Calu3 (cell line): ENCODE data around the gene BCL2L12. TPM values are rescaled to one million over a fixed set of nuclear protein-coding genes. Genes with fewer than 3 reads are reported as not detected.

Source experiments
- BruUV-seq: library from RNA; stranded (reverse); fragments of 400-500 nt; replicated peaks from 2 replicates; lab custom pipeline; 2021; lab: Mats Ljungman, UMichigan
- CTCF ChIA-PET: fragments of 300-600 bp; sonication (Branson Sonifier 250); formaldehyde crosslinking; loops from one replicate; lab custom pipeline; 2022; ENCODE audit warnings: antibody characterized with exemption; lab: Charles Lee
- DNase-seq: peaks from one replicate; pipeline ENCODE4 v3.0.0; 2022
- H3K27ac Mint-ChIP-seq: one replicate; pipeline ENCODE4 v1.8.0; 2022; ENCODE audit warnings: mixed read lengths; ENCODE audit not compliant: unreplicated experiment
- H3K27me3 Mint-ChIP-seq: one replicate; pipeline ENCODE4 v1.8.0; 2022; ENCODE audit warnings: mixed read lengths; ENCODE audit not compliant: unreplicated experiment
- H3K36me3 Mint-ChIP-seq: one replicate; pipeline ENCODE4 v1.8.0; 2022; ENCODE audit warnings: mild to moderate bottlenecking, moderate library complexity, mixed read lengths; ENCODE audit not compliant: insufficient read depth, unreplicated experiment
- H3K4me1 Mint-ChIP-seq: one replicate; pipeline ENCODE4 v1.8.0; 2022; ENCODE audit warnings: mild to moderate bottlenecking, low read depth, mixed read lengths; ENCODE audit not compliant: unreplicated experiment
- H3K4me3 Mint-ChIP-seq: one replicate; pipeline ENCODE4 v1.8.0; 2022; ENCODE audit warnings: mild to moderate bottlenecking, low read depth, moderate library complexity, mixed read lengths; ENCODE audit not compliant: unreplicated experiment
- H3K9me3 Mint-ChIP-seq: one replicate; pipeline ENCODE4 v1.8.0; 2022; ENCODE audit warnings: low read depth, mixed read lengths; ENCODE audit not compliant: unreplicated experiment
- intact Hi-C: fragments of 100-400 bp; cut with micrococcal nuclease; formaldehyde crosslinking; loops from one replicate; pipeline ENCODE4 v1.10.0; 2022; ENCODE audit not compliant: unreplicated experiment
- total RNA-seq: library from RNA; stranded (reverse); gene quantifications from 2 replicates; pipeline ENCODE4 v1.2.3, GENCODE V29; 2022
- TF ChIP-seq, protein P1 (sequence below): fragments of 200-600 bp; IDR thresholded peaks from one replicate; pipeline ENCODE4 v1.8.0; 2022; ENCODE audit warnings: antibody characterized with exemption; ENCODE audit not compliant: unreplicated experiment

Gene BCL2L12
- total RNA-seq, 1 experiment from 2014 or later = 70.8 TPM

DNA sequence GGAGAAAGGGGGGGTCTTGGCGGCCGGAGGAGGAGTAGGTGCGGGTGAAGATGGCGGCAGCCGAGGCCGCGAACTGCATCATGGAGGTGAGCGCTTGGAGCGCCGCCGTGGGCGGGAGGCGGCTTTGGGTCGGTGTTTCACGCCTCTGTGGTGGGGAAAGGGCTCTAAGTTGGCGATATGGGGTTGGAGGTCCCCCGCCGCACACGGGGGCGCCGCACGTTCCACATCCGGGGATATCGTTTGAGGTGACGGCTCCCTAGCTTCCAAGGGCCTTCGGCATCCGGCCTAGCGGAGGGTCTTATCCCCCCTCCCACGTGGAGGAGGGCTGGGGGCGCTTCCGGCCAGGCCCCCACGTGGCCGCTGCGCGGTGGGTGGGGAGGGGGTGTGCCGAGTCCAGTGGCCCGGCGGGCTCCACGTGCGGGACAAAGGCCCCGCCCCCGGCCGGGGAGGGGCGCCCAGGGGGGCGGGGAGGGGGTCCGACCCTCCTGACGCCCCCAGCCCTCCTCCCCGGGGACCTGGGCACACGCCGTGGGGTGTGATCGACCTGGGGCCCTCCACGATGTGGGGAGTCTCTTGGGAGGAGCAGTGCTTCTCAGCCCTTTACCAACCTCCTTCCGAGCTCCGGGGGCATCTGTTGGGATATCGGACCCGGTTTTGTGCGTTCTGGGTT, 11.6 kb downstream of the BCL2L12 start, which contains the start of gene PRMT1:
PRMT1 (plus strand) TSS at position 41 of the 670 bp plus-strand sequence; CDS start at position 51, 10 bp downstream.
- intact Hi-C loops = no loop called here
- H3K27ac Mint-ChIP-seq = peak within 1 kb of the TSS; percentile 99
- H3K4me1 Mint-ChIP-seq = peaks cover 23% of the 10 kb centered on the region

DNA sequence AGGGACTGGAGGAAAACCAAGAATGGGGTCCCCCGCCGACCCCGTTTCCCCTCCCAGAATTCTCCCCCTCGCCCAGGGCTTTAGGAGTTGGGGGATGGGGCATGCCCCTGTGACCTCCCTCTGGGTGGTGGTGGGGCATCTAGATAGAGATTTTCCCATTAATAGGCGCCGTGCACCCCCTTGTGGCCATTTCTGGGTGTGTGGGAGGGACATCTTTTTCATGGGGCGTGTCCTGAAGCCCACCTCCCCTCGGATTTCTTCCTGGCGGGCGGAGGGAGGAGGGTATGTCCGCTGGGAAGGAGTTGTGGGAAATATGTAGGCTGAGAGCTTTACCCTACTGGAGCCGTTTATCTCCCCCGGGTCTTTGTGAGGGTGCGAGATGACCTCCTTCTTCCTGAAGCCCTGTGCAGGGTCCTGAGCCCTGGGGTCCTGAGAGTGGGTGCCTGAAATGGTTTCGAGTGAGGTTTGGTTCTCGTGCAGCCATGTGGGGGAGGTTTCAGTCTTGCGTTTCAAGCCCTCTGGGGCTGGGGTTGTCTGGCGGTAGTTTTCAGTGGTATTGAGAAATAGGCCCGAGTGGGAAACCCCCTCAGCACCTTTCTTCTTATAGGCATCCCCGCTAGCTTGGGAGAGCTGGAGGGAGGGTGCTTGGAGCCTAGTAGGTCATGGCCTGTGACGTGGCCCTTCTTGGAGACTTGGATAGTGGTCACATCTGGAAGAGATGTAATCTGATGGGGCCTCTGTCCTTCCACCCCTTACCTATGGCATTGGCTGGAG, 12.4 kb downstream of the BCL2L12 start:
- Mint-ChIP-seq H3K4me1 (peaks cover 19% of the 10 kb centered on the region), H3K27ac (peak overlapping the region; percentile 79), H3K27me3 (no peaks in the 10 kb centered on the region), H3K4me3 (peak overlapping the region; percentile 89), H3K9me3 (no peaks in the 10 kb centered on the region), H3K36me3 (peaks cover 76% of the 10 kb centered on the region)
- TSS peak; percentile 32 for BruUV-seq
- intact Hi-C loops = no loop called here
- CTCF ChIA-PET = interaction anchor here (0.6 to 4.2 kb wide), 6 partner anchors 13 to 145 kb away, joined by 3 to 22 read pairs (median 5); partner anchors contain the start of genes BCL2L12, IRF3, RRAS and SCAF1
- TF ChIP-seq, protein P1, sequence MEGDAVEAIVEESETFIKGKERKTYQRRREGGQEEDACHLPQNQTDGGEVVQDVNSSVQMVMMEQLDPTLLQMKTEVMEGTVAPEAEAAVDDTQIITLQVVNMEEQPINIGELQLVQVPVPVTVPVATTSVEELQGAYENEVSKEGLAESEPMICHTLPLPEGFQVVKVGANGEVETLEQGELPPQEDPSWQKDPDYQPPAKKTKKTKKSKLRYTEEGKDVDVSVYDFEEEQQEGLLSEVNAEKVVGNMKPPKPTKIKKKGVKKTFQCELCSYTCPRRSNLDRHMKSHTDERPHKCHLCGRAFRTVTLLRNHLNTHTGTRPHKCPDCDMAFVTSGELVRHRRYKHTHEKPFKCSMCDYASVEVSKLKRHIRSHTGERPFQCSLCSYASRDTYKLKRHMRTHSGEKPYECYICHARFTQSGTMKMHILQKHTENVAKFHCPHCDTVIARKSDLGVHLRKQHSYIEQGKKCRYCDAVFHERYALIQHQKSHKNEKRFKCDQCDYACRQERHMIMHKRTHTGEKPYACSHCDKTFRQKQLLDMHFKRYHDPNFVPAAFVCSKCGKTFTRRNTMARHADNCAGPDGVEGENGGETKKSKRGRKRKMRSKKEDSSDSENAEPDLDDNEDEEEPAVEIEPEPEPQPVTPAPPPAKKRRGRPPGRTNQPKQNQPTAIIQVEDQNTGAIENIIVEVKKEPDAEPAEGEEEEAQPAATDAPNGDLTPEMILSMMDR = peak; percentile 85
- peak; percentile 86 for DNase-seq

More for the DNA sequence above, 11.6 kb downstream of the BCL2L12 start, which contains the start of gene PRMT1:
- CTCF ChIA-PET = interaction anchor here (1.8 to 4.2 kb wide), 2 partner anchors 13 to 37 kb away, joined by 10 to 22 read pairs; partner anchors contain the start of genes BCL2L12, IRF3 and RRAS
- Mint-ChIP-seq H3K9me3 (no peaks in the 10 kb centered on the region), H3K36me3 (peaks cover 72% of the 10 kb centered on the region), H3K27me3 (no peaks in the 10 kb centered on the region), H3K4me3 (peak within 1 kb of the TSS; percentile 89)
- TF ChIP-seq, protein P1 = no peak
- no TSS peak for BruUV-seq
- peak; percentile 70 for DNase-seq

DNA sequence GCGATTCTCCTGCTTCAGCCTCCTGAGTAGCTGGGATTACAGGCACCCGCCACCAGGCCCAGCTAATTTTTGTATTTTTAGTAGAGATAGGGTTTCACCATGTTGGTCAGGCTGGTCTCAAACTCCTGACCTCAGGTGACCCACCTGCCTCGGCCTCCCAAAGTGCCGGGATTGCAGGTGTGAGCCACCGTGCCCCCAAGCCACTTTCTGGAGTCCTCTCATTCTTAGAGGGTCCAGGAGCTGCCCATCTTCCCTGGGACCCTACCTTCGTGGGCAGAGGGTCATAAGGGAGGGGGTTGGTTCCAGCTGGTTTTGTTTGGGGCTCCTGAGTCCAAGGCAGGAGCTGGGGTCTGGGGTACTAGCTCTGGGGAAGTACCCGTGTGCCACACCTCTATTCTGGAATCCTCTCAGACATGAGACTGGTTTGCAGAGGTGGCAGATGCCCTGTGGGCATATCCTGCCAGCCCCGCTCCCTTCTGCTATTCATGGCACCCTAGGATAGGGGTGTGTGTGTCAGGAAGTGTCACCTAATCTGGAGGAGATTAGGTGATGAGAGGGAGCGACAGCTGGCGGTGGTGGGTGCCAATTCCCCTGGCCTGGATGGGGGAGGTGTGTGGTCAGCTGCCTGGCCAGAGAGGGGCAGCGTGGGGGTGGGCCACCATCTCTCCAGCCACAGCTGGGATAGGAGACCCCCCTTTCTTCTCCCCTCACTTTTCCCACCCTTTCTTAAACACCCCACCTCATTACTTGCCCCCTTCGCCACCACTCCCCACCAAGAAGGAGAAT, 13.4 kb downstream of the BCL2L12 start:
- H3K27me3 Mint-ChIP-seq = no peaks in the 10 kb centered on the region
- BruUV-seq = no TSS peak
- intact Hi-C loops = no loop called here
- CTCF ChIA-PET = interaction anchor here (0.6 to 4.2 kb wide), 8 partner anchors 37 to 310 kb away, joined by 3 to 22 read pairs (median 4); partner anchors contain the start of genes RRAS and SCAF1
- peak overlapping the region; percentile 42 for H3K27ac Mint-ChIP-seq
- TF ChIP-seq, protein P1 = no peak
- H3K4me1 Mint-ChIP-seq = peaks cover 19% of the 10 kb centered on the region
- H3K9me3 Mint-ChIP-seq = no peaks in the 10 kb centered on the region
- no peak for DNase-seq
- H3K36me3 Mint-ChIP-seq = peaks cover 85% of the 10 kb centered on the region
- peak overlapping the region; percentile 89 for H3K4me3 Mint-ChIP-seq
